ENCODE results near the gene THOC6. TPM values are rescaled to one million over a fixed set of nuclear protein-coding genes. Genes with fewer than 3 reads are reported as not detected.

THOC6 gene
- total RNA-seq, 4 donors from 2014 or later: 13.2 to 22.1 (median 20.1) TPM

GRCh38 chr16:3025032-3026002, 1.5 kb downstream of the THOC6 start:
- DNase-seq (ENCODE audit: low spot score in 2 of 2): no peak
- no peak overlapping the region for H3K4me3 ChIP-seq (ENCODE audit: low read depth, poor library complexity, severe bottlenecking)
- no peak for TF ChIP-seq POLR2A (IDR thresholded peaks at IDR 0.05)
- TF ChIP-seq CTCF (IDR thresholded peaks at IDR 0.05): no peak
- intact Hi-C loops (cut with DNase I; ENCODE audit: low total_unique reads): no loop called here
- 90 to 91% methylated on average over 17 to 18 of the region's 18 CpGs for WGBS, 2 donors

GRCh38 chr16:3026003-3026378, 2.2 kb downstream of the THOC6 start:
- 92 to 94% methylated on average over 8 of the region's 8 CpGs for WGBS, 2 donors
- intact Hi-C loops (cut with DNase I; ENCODE audit: low total_unique reads): no loop called here
- H3K4me3 ChIP-seq (ENCODE audit: low read depth, poor library complexity, severe bottlenecking): no peak overlapping the region
- TF ChIP-seq POLR2A (IDR thresholded peaks at IDR 0.05) (no peak), CTCF (IDR thresholded peaks at IDR 0.05) (no peak)
- no peak for DNase-seq (ENCODE audit: low spot score in 2 of 2)

- DNase-seq (ENCODE audit: low spot score in 2 of 2): no peak
- no peak for TF ChIP-seq POLR2A (IDR thresholded peaks at IDR 0.05)
- TF ChIP-seq CTCF (IDR thresholded peaks at IDR 0.05): no peak
- WGBS, 2 donors: 95 to 96% methylated on average over 19 to 22 of the region's 24 CpGs
These were observed 3.0 kb downstream of the THOC6 start for GRCh38 chr16:3026609-3027488.

GRCh38 chr16:3027489-3027795, 3.6 kb downstream of the THOC6 start:
- intact Hi-C loops (cut with DNase I; ENCODE audit: low total_unique reads): no loop called here
- TF ChIP-seq POLR2A (IDR thresholded peaks at IDR 0.05) (no peak), CTCF (IDR thresholded peaks at IDR 0.05) (no peak)
- DNase-seq (ENCODE audit: low spot score in 2 of 2): no peak
- no peak overlapping the region for H3K4me3 ChIP-seq (ENCODE audit: low read depth, poor library complexity, severe bottlenecking)
- 90 to 96% methylated on average over 8 of the region's 8 CpGs for WGBS, 2 donors

More at GRCh38 chr16:3026609-3027488, 3.0 kb downstream of the THOC6 start:
- intact Hi-C loops (cut with DNase I; ENCODE audit: low total_unique reads): no loop called here
- no peak overlapping the region for H3K4me3 ChIP-seq (ENCODE audit: low read depth, poor library complexity, severe bottlenecking)

GRCh38 chr16:3027983-3028715, 4.3 kb downstream of the THOC6 start:
- intact Hi-C loops (cut with DNase I; ENCODE audit: low total_unique reads): no loop called here
- TF ChIP-seq CTCF (IDR thresholded peaks at IDR 0.05) (no peak), POLR2A (IDR thresholded peaks at IDR 0.05) (no peak)
- 28 to 31% methylated on average over 26 to 37 of the region's 58 CpGs for WGBS, 2 donors
- no peak overlapping the region for H3K4me3 ChIP-seq (ENCODE audit: low read depth, poor library complexity, severe bottlenecking)
- peak; percentile 59 to 94 for DNase-seq (ENCODE audit: low spot score in 2 of 2)
